Transverse colon (tissue), 4 donors: ENCODE results near the gene TRIM46.

Experiments used
- EP300 ChIP-seq: sonication (generic); formaldehyde crosslinking; IDR thresholded peaks from one replicate; pipeline ENCODE4 v1.6.1; 2017; ENCODE audit warnings: antibody characterized with exemption, low read depth
- POLR2A ChIP-seq: fragments of 450-650 bp; IDR thresholded peaks from one replicate; pipeline ENCODE4 v1.6.1; 2016; ENCODE audit warnings: antibody characterized with exemption, mild to moderate bottlenecking, moderate library complexity
- POLR2AphosphoS5 ChIP-seq, 3 donors: sonication (generic); formaldehyde crosslinking; IDR thresholded peaks; one replicate each; pipeline ENCODE4 v1.6.1; 2016; ENCODE audit warnings: antibody characterized with exemption in 3 of 3
- TF ChIP-seq, protein P1 (sequence below), 5 experiments: fragments of 200-600 bp in 3 of 5; fragments of 450-650 bp in 2 of 5; sonication (generic) in 3 of 5; IDR thresholded peaks; 1 replicate in 2 of 5; 2 replicates in 3 of 5; pipeline ENCODE4 v1.5.1; 2016 to 2017; ENCODE audit warnings: antibody characterized with exemption in 5 of 5, inconsistent platforms in 3 of 5, mild to moderate bottlenecking in 2 of 5, moderate library complexity in 1 of 5

GRCh38 chr1:155127967-155128754, 45.5 kb upstream of the TRIM46 start:
- TF ChIP-seq POLR2AphosphoS5 (IDR thresholded peaks at IDR 0.05) (peak in 1 of 3 donors; percentile 1), EP300 (no peak), POLR2A (no peak)
- TF ChIP-seq, protein P1, sequence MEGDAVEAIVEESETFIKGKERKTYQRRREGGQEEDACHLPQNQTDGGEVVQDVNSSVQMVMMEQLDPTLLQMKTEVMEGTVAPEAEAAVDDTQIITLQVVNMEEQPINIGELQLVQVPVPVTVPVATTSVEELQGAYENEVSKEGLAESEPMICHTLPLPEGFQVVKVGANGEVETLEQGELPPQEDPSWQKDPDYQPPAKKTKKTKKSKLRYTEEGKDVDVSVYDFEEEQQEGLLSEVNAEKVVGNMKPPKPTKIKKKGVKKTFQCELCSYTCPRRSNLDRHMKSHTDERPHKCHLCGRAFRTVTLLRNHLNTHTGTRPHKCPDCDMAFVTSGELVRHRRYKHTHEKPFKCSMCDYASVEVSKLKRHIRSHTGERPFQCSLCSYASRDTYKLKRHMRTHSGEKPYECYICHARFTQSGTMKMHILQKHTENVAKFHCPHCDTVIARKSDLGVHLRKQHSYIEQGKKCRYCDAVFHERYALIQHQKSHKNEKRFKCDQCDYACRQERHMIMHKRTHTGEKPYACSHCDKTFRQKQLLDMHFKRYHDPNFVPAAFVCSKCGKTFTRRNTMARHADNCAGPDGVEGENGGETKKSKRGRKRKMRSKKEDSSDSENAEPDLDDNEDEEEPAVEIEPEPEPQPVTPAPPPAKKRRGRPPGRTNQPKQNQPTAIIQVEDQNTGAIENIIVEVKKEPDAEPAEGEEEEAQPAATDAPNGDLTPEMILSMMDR (IDR thresholded peaks at IDR 0.05) = no peak
